KMS-11 (cell line): ENCODE results near the gene KCNN3.

Source experiments
- H2AFZ ChIP-seq: fragments of 200-600 bp; sonication (generic); 2 replicates; pipeline ENCODE4 v1.6.1; 2016; ENCODE audit warnings: antibody characterized with exemption, mixed run types, low read depth
- H3K27ac ChIP-seq: fragments of 200-600 bp; sonication (generic); 2 replicates; pipeline ENCODE4 v1.6.1; 2016; ENCODE audit warnings: mild to moderate bottlenecking, mixed run types
- H3K27me3 ChIP-seq: fragments of 200-600 bp; sonication (generic); 2 replicates; pipeline ENCODE4 v1.6.1; 2017; ENCODE audit warnings: mild to moderate bottlenecking, low read depth, mixed run types, moderate library complexity; ENCODE audit not compliant: insufficient read depth
- H3K36me3 ChIP-seq: fragments of 200-600 bp; sonication (generic); 2 replicates; pipeline ENCODE4 v1.6.1; 2017; ENCODE audit warnings: mild to moderate bottlenecking, mixed run types; ENCODE audit not compliant: insufficient read depth
- H3K4me1 ChIP-seq: fragments of 200-600 bp; sonication (generic); 2 replicates; pipeline ENCODE4 v1.6.1; 2016; ENCODE audit warnings: mild to moderate bottlenecking, low read depth, mixed run types; ENCODE audit not compliant: poor library complexity, severe bottlenecking
- H3K4me2 ChIP-seq: fragments of 200-600 bp; sonication (generic); 2 replicates; pipeline ENCODE4 v1.7.0; 2016; ENCODE audit warnings: mild to moderate bottlenecking, mixed run types
- H3K4me3 ChIP-seq: fragments of 200-600 bp; sonication (generic); IDR thresholded peaks from 2 replicates; pipeline ENCODE4 v1.6.1; 2017; ENCODE audit warnings: low read depth, low read length, mixed read lengths; ENCODE audit not compliant: insufficient read depth
- H3K79me2 ChIP-seq: fragments of 200-600 bp; sonication (generic); 2 replicates; pipeline ENCODE4 v1.6.1; 2016; ENCODE audit warnings: low read depth, mixed run types; ENCODE audit not compliant: insufficient read depth
- H3K9ac ChIP-seq: fragments of 200-600 bp; sonication (generic); 2 replicates; pipeline ENCODE4 v1.6.1; 2016; ENCODE audit warnings: mild to moderate bottlenecking, mixed run types
- H4K20me1 ChIP-seq: fragments of 200-600 bp; sonication (generic); 2 replicates; pipeline ENCODE4 v1.6.1; 2016; ENCODE audit warnings: mild to moderate bottlenecking, mixed run types; ENCODE audit not compliant: insufficient read depth
- TF ChIP-seq, protein P1 (sequence below): fragments of 200-600 bp; sonication (generic); conservative IDR thresholded peaks from 2 replicates; pipeline ENCODE4 v1.6.1; 2017; ENCODE audit warnings: low read depth, mild to moderate bottlenecking, antibody characterized with exemption, low read length, moderate library complexity, mixed read lengths

Gene KCNN3

DNA sequence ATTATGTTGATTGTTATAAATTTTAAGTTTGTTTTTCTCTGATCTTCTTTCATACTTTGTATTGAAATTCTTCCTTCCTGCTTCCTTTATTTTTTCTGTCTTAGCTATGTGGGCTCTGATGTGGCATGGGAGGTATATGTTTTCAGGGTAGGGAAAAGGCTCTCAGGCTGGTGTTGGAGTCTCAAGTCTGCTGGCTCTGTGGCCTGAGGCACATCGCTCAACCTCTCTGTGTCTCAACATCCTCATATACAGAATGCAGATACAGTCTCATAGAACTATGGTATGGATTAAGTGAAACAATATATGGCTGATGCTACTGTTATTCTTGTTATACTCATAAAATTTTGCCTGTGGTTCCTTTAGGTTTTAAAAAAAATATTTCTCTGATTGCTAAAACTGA is 105.9 kb downstream of the KCNN3 start:
- H3K27me3 ChIP-seq, result peaks cover 14% of the 10 kb centered on the region; the same call in 1 of the 2 replicates
- H3K36me3 ChIP-seq, result no peaks in the 10 kb centered on the region
- TF ChIP-seq, protein P1, sequence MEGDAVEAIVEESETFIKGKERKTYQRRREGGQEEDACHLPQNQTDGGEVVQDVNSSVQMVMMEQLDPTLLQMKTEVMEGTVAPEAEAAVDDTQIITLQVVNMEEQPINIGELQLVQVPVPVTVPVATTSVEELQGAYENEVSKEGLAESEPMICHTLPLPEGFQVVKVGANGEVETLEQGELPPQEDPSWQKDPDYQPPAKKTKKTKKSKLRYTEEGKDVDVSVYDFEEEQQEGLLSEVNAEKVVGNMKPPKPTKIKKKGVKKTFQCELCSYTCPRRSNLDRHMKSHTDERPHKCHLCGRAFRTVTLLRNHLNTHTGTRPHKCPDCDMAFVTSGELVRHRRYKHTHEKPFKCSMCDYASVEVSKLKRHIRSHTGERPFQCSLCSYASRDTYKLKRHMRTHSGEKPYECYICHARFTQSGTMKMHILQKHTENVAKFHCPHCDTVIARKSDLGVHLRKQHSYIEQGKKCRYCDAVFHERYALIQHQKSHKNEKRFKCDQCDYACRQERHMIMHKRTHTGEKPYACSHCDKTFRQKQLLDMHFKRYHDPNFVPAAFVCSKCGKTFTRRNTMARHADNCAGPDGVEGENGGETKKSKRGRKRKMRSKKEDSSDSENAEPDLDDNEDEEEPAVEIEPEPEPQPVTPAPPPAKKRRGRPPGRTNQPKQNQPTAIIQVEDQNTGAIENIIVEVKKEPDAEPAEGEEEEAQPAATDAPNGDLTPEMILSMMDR, result no peak
- no peak overlapping the region for H3K4me3 ChIP-seq
- no peaks in the 10 kb centered on the region for H4K20me1 ChIP-seq
- H3K79me2 ChIP-seq, result no peaks in the 10 kb centered on the region
- no peak overlapping the region for H3K9ac ChIP-seq
- H3K27ac ChIP-seq, result no peak overlapping the region
- no peak overlapping the region for H3K4me2 ChIP-seq
- H2AFZ ChIP-seq, result no peak overlapping the region
- peaks cover 11% of the 10 kb centered on the region for H3K4me1 ChIP-seq

DNA sequence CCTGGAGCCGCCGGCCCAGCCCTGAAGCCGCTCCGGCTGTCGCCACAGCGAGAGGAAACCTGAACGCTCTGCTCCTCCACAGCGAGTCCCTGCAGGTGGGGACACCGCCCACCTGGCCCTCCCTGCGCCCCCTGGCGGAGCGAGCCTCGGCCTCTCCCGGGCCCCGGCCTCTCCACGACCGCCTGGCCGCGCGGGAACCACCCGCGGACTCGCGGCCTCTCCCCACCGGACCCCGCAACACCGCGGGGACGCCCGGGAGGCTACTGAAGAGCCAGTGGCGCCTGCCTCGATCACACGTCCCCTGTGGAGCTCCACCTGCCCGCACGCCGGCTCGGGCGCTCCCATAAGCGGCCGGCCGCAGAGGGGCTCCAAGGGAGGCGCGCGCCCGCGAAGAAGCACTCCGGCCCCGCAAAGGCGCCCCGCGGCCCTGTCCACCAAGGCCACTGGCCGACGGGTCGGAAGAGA is 109.6 kb downstream of the KCNN3 start:
- Histone ChIP-seq H3K27me3 (peaks cover 31% of the 10 kb centered on the region), H3K9ac (no peak overlapping the region), H3K36me3 (no peaks in the 10 kb centered on the region), H4K20me1 (no peaks in the 10 kb centered on the region), H3K4me1 (peaks cover 4% of the 10 kb centered on the region), H2AFZ (no peak overlapping the region), H3K27ac (no peak overlapping the region), H3K4me2 (no peak overlapping the region), H3K4me3 (no peak overlapping the region), H3K79me2 (no peaks in the 10 kb centered on the region)
- TF ChIP-seq, protein P1, result no peak

DNA sequence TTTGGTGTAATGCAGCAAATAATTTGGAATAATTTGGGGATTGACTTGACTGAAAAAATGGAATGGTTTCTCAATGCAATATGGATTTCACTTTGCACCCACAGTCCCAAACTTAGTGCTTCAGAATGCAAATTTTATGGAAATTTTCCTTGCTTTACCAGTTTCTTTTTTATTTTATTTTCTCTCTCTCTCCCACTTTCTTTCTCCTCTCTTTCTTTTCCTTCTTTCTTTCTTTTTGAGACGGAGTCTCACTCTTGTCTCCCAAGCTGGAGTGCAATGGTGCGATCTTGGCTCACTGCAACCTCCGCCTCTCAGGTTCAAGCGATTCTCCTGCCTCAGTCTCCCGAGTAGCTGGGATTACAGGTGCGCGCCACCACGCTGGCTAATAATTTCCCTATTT is 110.3 kb downstream of the KCNN3 start:
- Histone ChIP-seq H3K27me3 (peaks cover 36% of the 10 kb centered on the region), H3K4me3 (no peak overlapping the region), H3K36me3 (no peaks in the 10 kb centered on the region), H3K9ac (no peak overlapping the region), H4K20me1 (no peaks in the 10 kb centered on the region), H2AFZ (no peak overlapping the region), H3K27ac (no peak overlapping the region), H3K4me2 (no peak overlapping the region), H3K79me2 (no peaks in the 10 kb centered on the region), H3K4me1 (no peaks in the 10 kb centered on the region)
- TF ChIP-seq, protein P1, result no peak

DNA sequence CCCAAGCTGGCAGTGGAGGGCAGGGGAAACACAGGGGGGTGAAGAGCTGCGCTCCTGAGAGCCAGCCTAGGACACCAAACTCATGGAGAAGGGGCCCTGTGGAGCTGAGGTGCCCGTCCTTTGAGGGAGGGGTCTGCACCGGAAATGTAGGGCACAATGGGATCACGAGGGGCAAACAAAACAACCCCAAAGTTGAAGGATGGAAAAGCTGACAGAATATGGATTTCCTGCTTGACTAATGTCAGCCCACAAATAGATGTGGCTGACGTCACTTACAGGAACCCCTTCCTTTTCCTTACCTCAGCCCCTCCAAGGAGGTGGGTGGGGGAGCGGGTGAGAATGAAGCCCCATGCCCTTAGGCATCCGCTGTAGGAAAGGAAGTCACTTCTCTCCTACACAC is 110.9 kb downstream of the KCNN3 start:
- TF ChIP-seq, protein P1, result no peak
- no peak overlapping the region for H3K4me2 ChIP-seq
- peaks cover 42% of the 10 kb centered on the region for H3K27me3 ChIP-seq

More for the DNA sequence above, 110.9 kb downstream of the KCNN3 start:
- Histone ChIP-seq H4K20me1 (no peaks in the 10 kb centered on the region), H3K36me3 (no peaks in the 10 kb centered on the region), H3K79me2 (no peaks in the 10 kb centered on the region), H3K27ac (no peak overlapping the region), H3K4me3 (no peak overlapping the region), H2AFZ (no peak overlapping the region), H3K9ac (no peak overlapping the region), H3K4me1 (no peaks in the 10 kb centered on the region)
